Measurements from ENCODE around the gene TENM3. TPM values are rescaled to one million over a fixed set of nuclear protein-coding genes. Genes with fewer than 3 reads are reported as not detected.

The TENM3 gene
- total RNA-seq, 1 donor from 2014 or later = 106 TPM

DNA sequence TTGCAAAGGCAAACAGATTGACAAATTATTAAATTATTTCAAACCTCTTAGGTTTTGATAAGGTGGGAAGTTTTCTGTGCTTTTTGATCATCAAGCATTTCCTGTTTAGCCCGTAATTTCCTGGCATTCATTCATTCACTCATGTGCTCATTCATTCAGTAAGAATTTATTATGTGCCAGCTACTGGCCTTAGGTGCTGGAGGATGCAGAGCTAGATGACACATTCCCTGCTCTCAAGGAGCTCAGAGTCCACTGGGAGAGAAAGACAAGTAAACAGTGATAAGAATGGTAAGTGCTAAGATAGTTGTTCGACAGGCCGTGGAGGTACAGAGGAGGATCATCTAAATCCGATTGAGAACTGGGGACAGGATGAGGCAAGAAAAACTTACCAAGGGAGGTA is 520.9 kb downstream of the TENM3 start:
- no peak for DNase-seq (ENCODE audit: low spot score in 2 of 2, unreplicated experiment in 2 of 2)
- Mint-ChIP-seq H3K27ac (no peak overlapping the region), H3K27me3 (ENCODE audit: low read depth) (no peaks in the 10 kb centered on the region), H3K4me3 (no peak overlapping the region), H3K36me3 (peaks cover 6% of the 10 kb centered on the region), H3K4me1 (peaks cover 9% of the 10 kb centered on the region), H3K9me3 (peaks cover 3% of the 10 kb centered on the region)
- TF ChIP-seq, protein P1, sequence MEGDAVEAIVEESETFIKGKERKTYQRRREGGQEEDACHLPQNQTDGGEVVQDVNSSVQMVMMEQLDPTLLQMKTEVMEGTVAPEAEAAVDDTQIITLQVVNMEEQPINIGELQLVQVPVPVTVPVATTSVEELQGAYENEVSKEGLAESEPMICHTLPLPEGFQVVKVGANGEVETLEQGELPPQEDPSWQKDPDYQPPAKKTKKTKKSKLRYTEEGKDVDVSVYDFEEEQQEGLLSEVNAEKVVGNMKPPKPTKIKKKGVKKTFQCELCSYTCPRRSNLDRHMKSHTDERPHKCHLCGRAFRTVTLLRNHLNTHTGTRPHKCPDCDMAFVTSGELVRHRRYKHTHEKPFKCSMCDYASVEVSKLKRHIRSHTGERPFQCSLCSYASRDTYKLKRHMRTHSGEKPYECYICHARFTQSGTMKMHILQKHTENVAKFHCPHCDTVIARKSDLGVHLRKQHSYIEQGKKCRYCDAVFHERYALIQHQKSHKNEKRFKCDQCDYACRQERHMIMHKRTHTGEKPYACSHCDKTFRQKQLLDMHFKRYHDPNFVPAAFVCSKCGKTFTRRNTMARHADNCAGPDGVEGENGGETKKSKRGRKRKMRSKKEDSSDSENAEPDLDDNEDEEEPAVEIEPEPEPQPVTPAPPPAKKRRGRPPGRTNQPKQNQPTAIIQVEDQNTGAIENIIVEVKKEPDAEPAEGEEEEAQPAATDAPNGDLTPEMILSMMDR (IDR thresholded peaks at IDR 0.05; ENCODE audit: unreplicated experiment) = no peak

DNA sequence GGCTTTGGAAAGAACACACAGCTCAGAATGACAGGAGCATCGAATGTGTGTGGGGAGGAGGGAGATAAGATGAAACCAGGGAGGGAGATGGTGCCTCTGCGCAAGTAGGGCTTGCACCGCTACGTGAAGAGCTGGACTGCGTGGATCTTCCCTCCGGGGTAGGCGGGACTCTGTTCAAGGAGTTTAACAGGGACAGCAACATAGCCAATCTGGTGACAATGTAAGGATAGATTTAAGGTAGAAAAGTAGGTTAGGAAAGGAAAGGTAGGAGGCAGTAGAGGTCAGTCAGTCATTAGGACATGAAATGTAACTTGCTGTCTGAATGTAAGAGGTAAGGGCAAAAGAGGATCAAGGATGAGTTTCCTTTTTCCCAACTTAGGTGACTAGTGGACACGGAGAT is 521.4 kb downstream of the TENM3 start:
- no peak for DNase-seq (ENCODE audit: low spot score in 2 of 2, unreplicated experiment in 2 of 2)
- no peaks in the 10 kb centered on the region for H3K27me3 Mint-ChIP-seq (ENCODE audit: low read depth)
- H3K36me3 Mint-ChIP-seq = peaks cover 6% of the 10 kb centered on the region
- no peak overlapping the region for H3K4me3 Mint-ChIP-seq
- TF ChIP-seq, protein P1 (IDR thresholded peaks at IDR 0.05; ENCODE audit: unreplicated experiment) = no peak
- H3K4me1 Mint-ChIP-seq = peaks cover 9% of the 10 kb centered on the region
- H3K9me3 Mint-ChIP-seq = peaks cover 3% of the 10 kb centered on the region
- no peak overlapping the region for H3K27ac Mint-ChIP-seq

DNA sequence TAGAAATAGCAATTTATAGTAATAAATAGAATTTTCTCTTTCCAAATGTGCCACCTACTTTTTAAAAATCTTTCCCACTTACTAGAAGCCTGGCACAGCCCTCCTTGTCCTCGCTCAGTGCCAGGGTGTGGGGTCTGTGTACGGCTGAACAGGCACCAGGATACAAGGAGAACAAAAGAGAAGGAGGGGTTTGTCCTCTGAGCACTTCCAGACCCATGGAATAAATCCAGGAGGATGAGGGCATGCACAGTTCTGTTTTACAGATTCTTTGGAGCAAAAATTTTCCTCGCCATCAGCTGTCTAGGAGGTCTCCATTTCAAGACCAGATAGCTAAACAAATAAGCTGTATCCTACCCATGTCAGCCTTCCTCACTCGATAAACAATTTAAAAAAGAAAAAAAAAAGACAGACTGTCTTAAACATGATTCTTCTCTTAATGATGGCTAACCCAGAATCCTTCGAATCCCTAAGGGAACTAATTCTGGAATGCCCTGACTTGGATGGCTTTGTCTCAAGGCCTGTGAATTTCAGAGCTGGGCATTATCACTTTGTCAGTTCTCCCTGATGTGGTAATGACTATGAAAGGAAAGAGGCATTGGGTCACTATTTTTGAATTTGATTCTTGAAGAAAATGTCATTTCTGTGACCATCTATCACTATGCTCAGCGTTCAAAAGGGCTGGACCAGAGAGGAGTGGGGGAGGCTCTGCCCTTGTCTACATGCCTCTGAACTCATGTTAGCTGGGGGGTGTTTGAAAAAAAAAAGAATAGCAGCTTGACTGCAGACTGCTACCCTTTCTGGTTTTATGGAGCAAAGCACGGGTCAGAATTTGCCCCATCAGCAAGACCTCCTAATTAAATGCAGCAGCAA is 523.0 kb downstream of the TENM3 start:
- DNase-seq (ENCODE audit: low spot score in 2 of 2, unreplicated experiment in 2 of 2) = no peak
- Mint-ChIP-seq H3K27ac (no peak overlapping the region), H3K27me3 (ENCODE audit: low read depth) (no peaks in the 10 kb centered on the region), H3K36me3 (peaks cover 6% of the 10 kb centered on the region), H3K9me3 (peaks cover 3% of the 10 kb centered on the region), H3K4me1 (peaks cover 9% of the 10 kb centered on the region), H3K4me3 (no peak overlapping the region)
- TF ChIP-seq, protein P1 (IDR thresholded peaks at IDR 0.05; ENCODE audit: unreplicated experiment) = no peak

DNA sequence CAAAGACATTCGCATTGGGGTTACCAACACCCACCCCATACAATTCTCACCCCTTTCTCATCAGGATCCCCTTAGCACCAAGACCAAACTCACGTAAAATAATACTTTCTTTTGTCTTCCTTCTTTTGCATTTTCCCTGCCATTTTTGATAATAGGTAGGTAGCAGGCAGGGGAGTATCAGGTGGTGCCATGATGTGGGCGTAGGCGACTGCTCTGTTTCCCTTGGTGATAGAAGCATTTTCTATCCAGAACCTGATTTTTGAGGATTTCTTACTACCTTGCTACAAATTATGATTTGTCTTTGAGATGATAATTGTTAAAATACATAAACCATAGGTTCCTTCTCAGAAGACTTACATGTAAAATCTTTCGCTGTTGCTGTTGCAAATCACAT is 523.7 kb downstream of the TENM3 start:
- no peaks in the 10 kb centered on the region for H3K27me3 Mint-ChIP-seq (ENCODE audit: low read depth)
- TF ChIP-seq, protein P1 (IDR thresholded peaks at IDR 0.05; ENCODE audit: unreplicated experiment) = no peak
- peaks cover 3% of the 10 kb centered on the region for H3K9me3 Mint-ChIP-seq
- DNase-seq (ENCODE audit: low spot score in 2 of 2, unreplicated experiment in 2 of 2) = no peak
- H3K27ac Mint-ChIP-seq = no peak overlapping the region
- peaks cover 6% of the 10 kb centered on the region for H3K36me3 Mint-ChIP-seq
- H3K4me1 Mint-ChIP-seq = peaks cover 8% of the 10 kb centered on the region
- H3K4me3 Mint-ChIP-seq = no peak overlapping the region

DNA sequence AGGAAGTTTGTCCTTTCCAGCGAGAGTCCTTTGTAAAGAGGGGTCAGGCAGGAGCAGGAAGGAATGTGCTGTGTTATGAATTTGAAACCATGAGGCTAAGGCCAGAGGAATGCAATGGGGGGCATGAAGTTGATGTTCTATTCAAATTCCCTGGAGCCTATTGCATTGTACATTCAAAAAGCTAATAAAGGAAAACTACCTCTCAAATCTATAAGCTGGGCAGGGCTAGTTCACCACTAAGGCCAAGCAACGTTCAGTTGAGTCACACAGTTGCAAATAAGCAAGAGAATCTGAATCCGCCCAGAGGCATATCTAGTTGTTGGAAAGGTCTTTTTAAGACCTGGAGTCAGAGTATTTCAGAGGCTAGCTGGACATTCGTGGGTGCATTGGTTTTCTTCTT is 525.6 kb downstream of the TENM3 start:
- H3K27me3 Mint-ChIP-seq (ENCODE audit: low read depth) = no peaks in the 10 kb centered on the region

More for the DNA sequence above, 525.6 kb downstream of the TENM3 start:
- no peak overlapping the region for H3K4me3 Mint-ChIP-seq
- peaks cover 3% of the 10 kb centered on the region for H3K4me1 Mint-ChIP-seq
- TF ChIP-seq, protein P1 (IDR thresholded peaks at IDR 0.05; ENCODE audit: unreplicated experiment) = no peak
- no peak for DNase-seq (ENCODE audit: low spot score in 2 of 2, unreplicated experiment in 2 of 2)
- H3K9me3 Mint-ChIP-seq = peaks cover 3% of the 10 kb centered on the region
- H3K36me3 Mint-ChIP-seq = peaks cover 13% of the 10 kb centered on the region
- H3K27ac Mint-ChIP-seq = no peak overlapping the region

Data from mesothelial cell of epicardium (in vitro differentiated cells).